A673 (cell line): ENCODE data around the gene ANLN. TPM values are rescaled to one million over a fixed set of nuclear protein-coding genes. Genes with fewer than 3 reads are reported as not detected.

Source experiments
- BruUV-seq: library from RNA; stranded (reverse); fragments of 400-500 nt; replicated peaks from 2 replicates; lab custom pipeline; 2021; lab: Mats Ljungman, UMichigan
- CTCF ChIA-PET: fragments of 300-600 bp; sonication (Branson Sonifier 250); formaldehyde crosslinking; loops from one replicate; lab custom pipeline; 2022; ENCODE audit warnings: antibody characterized with exemption; lab: Charles Lee
- POLR2A ChIA-PET: fragments of 300-600 bp; sonication (Branson Sonifier 250); formaldehyde crosslinking; loops from one replicate; lab custom pipeline; 2022; ENCODE audit warnings: antibody characterized with exemption; ENCODE audit not compliant: low non-redundant PET; lab: Charles Lee
- DNase-seq: peaks from one replicate; pipeline ENCODE4 v3.0.0-alpha.2; 2015; ENCODE audit warnings: low spot score
- H3K27ac ChIP-seq: fragments of 200-600 bp; sonication (generic); 2 replicates; pipeline ENCODE4 v1.5.1; 2016; ENCODE audit warnings: mixed run types, low read depth, mild to moderate bottlenecking, mixed read lengths, antibody characterized with exemption, low read length; ENCODE audit not compliant: poor library complexity, severe bottlenecking
- H3K27me3 ChIP-seq: fragments of 200-600 bp; sonication (generic); replicated peaks from 2 replicates; pipeline ENCODE4 v1.6.1; 2017; ENCODE audit warnings: mixed run types, low read depth, mild to moderate bottlenecking, mixed read lengths, antibody characterized with exemption, low read length; ENCODE audit not compliant: insufficient read depth, poor library complexity
- H3K36me3 ChIP-seq: fragments of 200-600 bp; sonication (generic); 2 replicates; pipeline ENCODE4 v1.6.1; 2016; ENCODE audit warnings: mixed run types, mild to moderate bottlenecking, mixed read lengths, antibody characterized with exemption, low read length; ENCODE audit not compliant: insufficient read depth, poor library complexity, severe bottlenecking
- H3K4me1 ChIP-seq: fragments of 200-600 bp; sonication (generic); 2 replicates; pipeline ENCODE4 v1.6.1; 2017; ENCODE audit warnings: mixed run types, mild to moderate bottlenecking, mixed read lengths, antibody characterized with exemption, low read length; ENCODE audit not compliant: insufficient read depth, poor library complexity, severe bottlenecking
- H3K4me3 ChIP-seq: fragments of 200-600 bp; sonication (generic); 2 replicates; pipeline ENCODE4 v1.5.1; 2016; ENCODE audit warnings: low read depth, mixed run types, mild to moderate bottlenecking, mixed read lengths, low read length; ENCODE audit not compliant: poor library complexity, severe bottlenecking
- H3K9me3 ChIP-seq: fragments of 200-600 bp; sonication (generic); 2 replicates; pipeline ENCODE4 v1.6.1; 2016; ENCODE audit warnings: mixed run types, low read depth, mild to moderate bottlenecking, mixed read lengths, antibody characterized with exemption, low read length; ENCODE audit not compliant: poor library complexity, severe bottlenecking
- EZH2 ChIP-seq: fragments of 200-600 bp; sonication (generic); IDR thresholded peaks from 2 replicates; pipeline ENCODE4 v1.6.1; 2017; ENCODE audit warnings: borderline replicate concordance, low read depth, mild to moderate bottlenecking, mixed read lengths, antibody characterized with exemption, low read length; ENCODE audit not compliant: poor library complexity, severe bottlenecking
- intact Hi-C: fragments of 100-400 bp; cut with micrococcal nuclease; formaldehyde crosslinking; loops from one replicate; pipeline ENCODE4 v1.10.0; 2022; ENCODE audit not compliant: unreplicated experiment
- total RNA-seq: library from RNA; stranded (reverse); gene quantifications from 2 replicates; pipeline ENCODE4 v1.2.3, GENCODE V29; 2021
- TF ChIP-seq, protein P1 (sequence below): fragments of 300-800, 200-600 bp; sonication (generic); conservative IDR thresholded peaks from 2 replicates; pipeline ENCODE4 v1.5.1; 2017; ENCODE audit warnings: low read depth, mild to moderate bottlenecking, antibody characterized with exemption, low read length, moderate library complexity, mixed read lengths

ANLN gene
- total RNA-seq, 1 experiment from 2014 or later: 164 TPM

GRCh38 chr7:36387435-36388231 is 2.0 kb upstream of the ANLN start:
- Histone ChIP-seq H3K9me3 (no peaks in the 10 kb centered on the region), H3K36me3 (no peaks in the 10 kb centered on the region), H3K4me1 (peaks cover 9% of the 10 kb centered on the region), H3K27ac (no peak overlapping the region), H3K4me3 (no peak overlapping the region), H3K27me3 (no peaks in the 10 kb centered on the region)
- DNase-seq: no peak
- ChIA-PET POLR2A (no interaction called here), CTCF (no interaction called here)
- intact Hi-C loops: no loop called here
- no peak for TF ChIP-seq EZH2
- TF ChIP-seq, protein P1, sequence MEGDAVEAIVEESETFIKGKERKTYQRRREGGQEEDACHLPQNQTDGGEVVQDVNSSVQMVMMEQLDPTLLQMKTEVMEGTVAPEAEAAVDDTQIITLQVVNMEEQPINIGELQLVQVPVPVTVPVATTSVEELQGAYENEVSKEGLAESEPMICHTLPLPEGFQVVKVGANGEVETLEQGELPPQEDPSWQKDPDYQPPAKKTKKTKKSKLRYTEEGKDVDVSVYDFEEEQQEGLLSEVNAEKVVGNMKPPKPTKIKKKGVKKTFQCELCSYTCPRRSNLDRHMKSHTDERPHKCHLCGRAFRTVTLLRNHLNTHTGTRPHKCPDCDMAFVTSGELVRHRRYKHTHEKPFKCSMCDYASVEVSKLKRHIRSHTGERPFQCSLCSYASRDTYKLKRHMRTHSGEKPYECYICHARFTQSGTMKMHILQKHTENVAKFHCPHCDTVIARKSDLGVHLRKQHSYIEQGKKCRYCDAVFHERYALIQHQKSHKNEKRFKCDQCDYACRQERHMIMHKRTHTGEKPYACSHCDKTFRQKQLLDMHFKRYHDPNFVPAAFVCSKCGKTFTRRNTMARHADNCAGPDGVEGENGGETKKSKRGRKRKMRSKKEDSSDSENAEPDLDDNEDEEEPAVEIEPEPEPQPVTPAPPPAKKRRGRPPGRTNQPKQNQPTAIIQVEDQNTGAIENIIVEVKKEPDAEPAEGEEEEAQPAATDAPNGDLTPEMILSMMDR: no peak
- no TSS peak for BruUV-seq

DNA sequence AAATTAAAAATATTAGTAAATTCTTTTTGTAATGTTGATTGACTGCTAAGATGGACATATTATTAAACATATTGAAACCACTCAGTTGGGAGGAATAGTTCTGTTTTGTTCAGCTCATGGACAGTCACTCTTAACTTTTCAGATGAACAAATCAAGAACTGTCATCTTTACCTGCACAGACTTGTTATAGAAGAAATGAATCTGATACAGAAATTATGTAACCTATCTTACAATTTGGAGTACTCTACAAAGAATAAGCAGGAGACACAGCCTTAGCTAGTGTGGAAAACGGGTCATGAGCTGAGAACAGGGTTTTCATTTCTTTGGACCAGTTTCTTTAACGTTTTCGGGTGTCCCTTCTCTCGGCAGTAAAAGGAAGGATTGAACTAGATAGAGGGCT is 1.2 kb upstream of the ANLN start:
- no peaks in the 10 kb centered on the region for H3K27me3 ChIP-seq
- intact Hi-C loops: no loop called here
- TF ChIP-seq EZH2: no peak
- TF ChIP-seq, protein P1: no peak
- no peaks in the 10 kb centered on the region for H3K36me3 ChIP-seq
- BruUV-seq: no TSS peak
- H3K4me1 ChIP-seq: peaks cover 12% of the 10 kb centered on the region
- no peaks in the 10 kb centered on the region for H3K9me3 ChIP-seq
- H3K27ac ChIP-seq: no peak overlapping the region
- ChIA-PET POLR2A (no interaction called here), CTCF (no interaction called here)
- DNase-seq: no peak
- H3K4me3 ChIP-seq: no peak overlapping the region

DNA sequence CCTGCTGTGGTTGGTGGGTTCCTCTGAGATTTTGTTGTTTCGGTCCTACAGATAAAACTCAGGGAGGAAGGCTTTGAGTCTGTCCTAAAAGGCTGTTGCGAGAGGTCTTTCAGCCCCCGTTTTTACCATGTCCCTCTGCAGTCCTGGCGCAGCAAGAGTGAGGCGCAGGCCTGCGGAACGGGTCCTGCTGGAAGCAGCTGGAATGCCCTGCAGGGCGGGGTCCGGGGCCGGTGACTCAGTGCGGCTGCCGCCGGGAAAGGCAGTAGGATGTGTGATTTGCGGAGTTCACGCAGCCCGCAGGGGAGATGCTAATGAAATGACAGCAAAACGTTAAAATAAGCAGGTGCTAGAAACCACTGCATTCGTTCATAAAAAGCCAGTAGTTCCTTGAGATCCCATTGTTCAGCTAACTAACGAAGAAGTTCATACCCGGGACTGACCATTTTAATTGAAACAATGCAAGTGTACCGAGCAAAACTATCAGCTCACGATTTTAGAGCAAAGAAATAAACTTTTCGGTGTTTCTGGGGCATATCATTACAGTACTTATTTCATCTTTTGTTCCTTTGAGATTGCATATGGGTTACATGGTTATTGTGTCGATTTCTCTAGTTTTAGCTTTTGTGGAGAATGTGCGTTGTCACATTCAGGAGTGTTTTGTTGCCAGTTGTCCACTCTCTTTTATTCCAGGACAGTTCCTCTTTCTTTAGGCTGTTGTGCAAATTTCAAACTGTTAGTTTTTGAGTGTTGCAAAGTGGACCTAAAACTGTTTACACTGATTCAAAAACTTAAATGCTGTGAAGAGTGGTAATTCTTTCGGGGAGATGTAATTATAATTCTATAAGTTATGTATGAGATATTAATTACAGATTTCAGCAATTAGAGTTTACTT is 783 bp downstream of the ANLN start:
- H3K9me3 ChIP-seq: peaks cover 5% of the 10 kb centered on the region
- POLR2A ChIA-PET: no interaction called here
- peaks cover 13% of the 10 kb centered on the region for H3K4me1 ChIP-seq
- H3K27ac ChIP-seq: peak overlapping the region; percentile 95
- peak overlapping the region; percentile 91 for H3K4me3 ChIP-seq
- TSS peak; percentile 47 for BruUV-seq
- DNase-seq: peak; percentile 90
- intact Hi-C loops: no loop called here
- no peaks in the 10 kb centered on the region for H3K27me3 ChIP-seq
- CTCF ChIA-PET: no interaction called here
- H3K36me3 ChIP-seq: peaks cover 5% of the 10 kb centered on the region
- no peak for TF ChIP-seq EZH2
- TF ChIP-seq, protein P1: no peak
